Erythroblast (primary cell): ENCODE results near the gene KHDC1.
"Not testable (repeated sequence)": the region's sequence is repeated elsewhere in the genome, so short reads cannot be mapped to it uniquely, and the experiment has no call there.

Experiments used
- GATA1 ChIP-seq: IDR thresholded peaks from 2 replicates; pipeline ENCODE4 v1.6.1; 2011; ENCODE audit warnings: low read depth, mild to moderate bottlenecking, control low read depth, low read length, moderate library complexity
- POLR2A ChIP-seq: IDR thresholded peaks from 2 replicates; pipeline ENCODE4 v1.6.1; 2011; ENCODE audit warnings: mild to moderate bottlenecking, low read length

DNA sequence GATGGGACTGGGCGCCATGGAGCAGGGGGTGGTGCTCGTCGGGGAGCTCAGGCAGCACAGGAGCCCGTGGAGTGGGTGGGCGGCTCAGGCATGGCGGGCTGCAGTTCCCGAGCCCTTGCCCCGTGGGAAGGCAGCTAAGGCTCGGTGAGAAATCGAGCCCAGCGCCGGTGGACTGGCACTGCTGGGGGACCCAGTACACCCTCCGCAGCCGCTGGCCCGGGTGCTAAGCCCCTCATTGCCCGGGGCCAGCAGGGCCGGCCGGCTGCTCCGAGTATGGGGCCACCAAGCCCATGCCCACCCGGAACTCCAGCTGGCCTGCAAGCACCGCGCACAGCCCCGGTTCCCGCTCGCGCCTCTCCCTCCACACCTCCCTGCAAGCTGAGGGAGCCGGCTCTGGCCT, 5.9 kb upstream of the KHDC1 start:
- not testable (repeated sequence) for TF ChIP-seq POLR2A, GATA1
